Ascending aorta (tissue), 2 donors: ENCODE data around the gene M1AP. TPM values are rescaled to one million over a fixed set of nuclear protein-coding genes. Genes with fewer than 3 reads are reported as not detected.
"Not testable (repeated sequence)": the region's sequence is repeated elsewhere in the genome, so short reads cannot be mapped to it uniquely, and the experiment has no call there.

Experiments
- DNase-seq, 2 donors: peaks; one replicate each; pipeline ENCODE4 v3.0.0-alpha.2; 2019; ENCODE audit warnings: low spot score in 2 of 2
- H3K27ac ChIP-seq, 2 donors: fragments of 200-600 bp; sonication (generic); one replicate each; pipeline ENCODE4 v1.5.1; 2016 to 2017; ENCODE audit warnings: mild to moderate bottlenecking in 1 of 2
- H3K27me3 ChIP-seq: fragments of 200-600 bp; sonication (generic); one replicate; pipeline ENCODE4 v1.5.1; 2017
- H3K36me3 ChIP-seq, 2 donors: fragments of 200-600 bp; sonication (generic); one replicate each; pipeline ENCODE4 v1.5.1; 2016
- H3K4me1 ChIP-seq, 2 donors: fragments of 200-600 bp; sonication (generic); one replicate each; pipeline ENCODE4 v1.5.1; 2016 to 2017; ENCODE audit warnings: mild to moderate bottlenecking in 1 of 2
- H3K4me3 ChIP-seq, 2 donors: fragments of 200-600 bp; sonication (generic); one replicate each; pipeline ENCODE4 v1.5.1; 2016 to 2017; ENCODE audit warnings: mild to moderate bottlenecking in 1 of 2
- H3K9me3 ChIP-seq, 2 donors: fragments of 200-600 bp; sonication (generic); one replicate each; pipeline ENCODE4 v1.5.1; 2016
- intact Hi-C: fragments of 100-400 bp; cut with DNase I; formaldehyde crosslinking; loops from one replicate; pipeline ENCODE4 v1.15.1; 2023
- total RNA-seq: library from RNA; depleted of rRNA; stranded (reverse); fragments of >200 nt; gene quantifications from one replicate; pipeline ENCODE4 v1.1.0, GENCODE V29; 2016
- TF ChIP-seq, protein P1 (sequence below), 3 experiments: fragments of 200-600 bp in 2 of 3; fragments of 450-650 bp in 1 of 3; sonication (generic) in 2 of 3; IDR thresholded peaks; one replicate each; pipeline ENCODE4 v1.5.1; 2016 to 2019; ENCODE audit warnings: antibody characterized with exemption in 3 of 3, mild to moderate bottlenecking in 1 of 3, moderate library complexity in 1 of 3

The M1AP gene
- total RNA-seq, 1 donor from 2014 or later = not detected

DNA sequence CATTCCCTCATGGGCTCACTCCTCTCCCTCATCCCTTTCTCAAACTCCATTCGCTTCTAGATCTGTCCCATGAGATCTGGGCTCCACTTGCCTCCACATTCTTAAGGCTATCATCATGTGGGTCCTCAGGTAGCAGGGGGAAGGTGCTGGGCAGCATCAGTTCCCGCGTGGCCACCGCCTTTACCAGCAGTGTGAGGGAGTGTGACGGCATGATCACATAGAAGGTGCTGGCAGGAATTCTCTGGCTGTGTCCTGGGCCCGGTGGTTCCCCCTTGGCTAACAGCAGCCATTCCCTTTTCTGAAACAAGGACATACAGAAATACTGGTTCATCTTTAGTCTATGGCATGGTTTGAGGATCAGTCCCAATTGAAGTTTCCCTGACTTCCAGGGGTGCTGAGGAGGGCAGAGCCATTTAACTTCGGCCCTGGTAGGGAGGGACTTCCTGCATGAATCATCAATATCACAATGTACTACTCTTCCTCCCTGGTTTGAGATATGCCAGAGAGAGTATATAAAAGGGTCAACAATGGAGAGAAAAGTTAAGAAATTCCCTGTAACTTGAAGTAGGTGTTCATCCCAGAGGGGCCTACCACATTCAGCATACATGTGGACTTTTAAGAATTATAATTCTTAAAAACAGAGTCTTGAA is 85.9 kb downstream of the M1AP start:
- no peak for DNase-seq
- Histone ChIP-seq H3K4me1 (peaks cover 0 to 5% of the 10 kb centered on the region in 2 donors), H3K9me3 (no peaks in the 10 kb centered on the region), H3K4me3 (no peak overlapping the region), H3K36me3 (no peaks in the 10 kb centered on the region), H3K27me3 (no peaks in the 10 kb centered on the region), H3K27ac (no peak overlapping the region)
- intact Hi-C loops = no loop called here
- TF ChIP-seq, protein P1, sequence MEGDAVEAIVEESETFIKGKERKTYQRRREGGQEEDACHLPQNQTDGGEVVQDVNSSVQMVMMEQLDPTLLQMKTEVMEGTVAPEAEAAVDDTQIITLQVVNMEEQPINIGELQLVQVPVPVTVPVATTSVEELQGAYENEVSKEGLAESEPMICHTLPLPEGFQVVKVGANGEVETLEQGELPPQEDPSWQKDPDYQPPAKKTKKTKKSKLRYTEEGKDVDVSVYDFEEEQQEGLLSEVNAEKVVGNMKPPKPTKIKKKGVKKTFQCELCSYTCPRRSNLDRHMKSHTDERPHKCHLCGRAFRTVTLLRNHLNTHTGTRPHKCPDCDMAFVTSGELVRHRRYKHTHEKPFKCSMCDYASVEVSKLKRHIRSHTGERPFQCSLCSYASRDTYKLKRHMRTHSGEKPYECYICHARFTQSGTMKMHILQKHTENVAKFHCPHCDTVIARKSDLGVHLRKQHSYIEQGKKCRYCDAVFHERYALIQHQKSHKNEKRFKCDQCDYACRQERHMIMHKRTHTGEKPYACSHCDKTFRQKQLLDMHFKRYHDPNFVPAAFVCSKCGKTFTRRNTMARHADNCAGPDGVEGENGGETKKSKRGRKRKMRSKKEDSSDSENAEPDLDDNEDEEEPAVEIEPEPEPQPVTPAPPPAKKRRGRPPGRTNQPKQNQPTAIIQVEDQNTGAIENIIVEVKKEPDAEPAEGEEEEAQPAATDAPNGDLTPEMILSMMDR (IDR thresholded peaks at IDR 0.05) = no peak

DNA sequence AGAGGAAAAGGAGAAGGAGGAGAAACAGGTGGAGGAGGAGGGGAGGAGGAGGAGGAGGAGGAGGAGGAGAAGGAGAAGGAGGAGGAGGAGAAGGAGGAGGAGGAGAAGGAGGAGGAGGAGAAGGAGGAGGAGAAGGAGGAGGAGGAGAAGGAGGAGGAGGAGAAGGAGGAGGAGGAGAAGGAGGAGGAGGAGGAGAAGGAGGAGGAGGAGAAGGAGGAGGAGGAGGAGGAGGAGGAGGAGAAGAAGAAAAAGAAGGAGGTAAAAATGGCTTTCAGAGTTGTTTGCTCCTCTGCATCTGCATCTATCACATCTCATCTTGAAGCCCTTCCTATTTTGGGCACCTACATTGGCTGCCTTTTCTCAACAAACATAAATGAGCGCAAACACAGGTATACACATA is 87.1 kb downstream of the M1AP start:
- H3K9me3 ChIP-seq, H3K27me3 ChIP-seq, intact Hi-C loops, H3K4me1 ChIP-seq, H3K27ac ChIP-seq, DNase-seq, H3K4me3 ChIP-seq, H3K36me3 ChIP-seq: not testable (repeated sequence)

DNA sequence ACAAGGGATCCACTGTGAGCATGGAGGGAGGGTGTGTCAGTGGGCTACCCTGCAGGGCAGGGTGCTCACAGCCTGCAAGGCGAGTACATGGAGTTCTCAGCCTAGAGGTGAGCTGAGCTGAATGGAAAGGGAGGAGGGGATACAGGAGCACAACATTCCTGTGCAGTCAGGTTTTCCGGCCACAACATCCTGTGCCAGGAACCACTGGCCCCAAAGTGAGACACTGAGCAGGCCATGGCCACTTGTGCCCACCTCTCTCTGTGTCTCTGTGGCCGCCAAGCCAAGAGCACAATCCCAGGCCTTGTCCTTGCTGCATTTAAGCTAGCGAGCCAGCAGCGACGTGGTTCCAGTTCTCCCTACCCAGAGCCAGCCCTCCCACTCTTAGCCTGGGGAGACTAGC is 87.5 kb downstream of the M1AP start:
- no peak overlapping the region for H3K27ac ChIP-seq
- no peak for DNase-seq
- no peaks in the 10 kb centered on the region for H3K9me3 ChIP-seq
- intact Hi-C loops = no loop called here
- TF ChIP-seq, protein P1 (IDR thresholded peaks at IDR 0.05) = no peak
- no peaks in the 10 kb centered on the region for H3K36me3 ChIP-seq
- no peak overlapping the region for H3K4me3 ChIP-seq
- H3K27me3 ChIP-seq = no peaks in the 10 kb centered on the region
- H3K4me1 ChIP-seq = no peaks in the 10 kb centered on the region

DNA sequence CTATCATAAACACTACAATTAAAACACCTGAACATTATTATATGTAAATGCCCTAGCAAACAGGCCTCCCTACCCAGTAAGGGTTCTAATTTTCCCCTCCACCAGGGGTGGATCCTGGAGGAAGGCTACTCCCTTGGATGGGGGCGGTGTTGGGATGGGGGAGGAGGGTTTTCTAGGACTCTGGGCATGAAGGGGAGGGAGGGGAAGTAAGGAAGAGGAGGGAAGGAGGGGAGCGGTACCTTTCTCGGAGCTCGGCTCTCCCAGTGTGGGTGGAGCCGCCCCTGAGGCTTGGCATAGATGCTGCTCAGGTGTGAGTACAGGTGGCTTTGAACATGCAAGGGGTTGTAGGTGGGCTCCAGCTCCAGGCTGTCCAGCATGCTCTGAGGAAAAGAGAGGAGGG is 88.2 kb downstream of the M1AP start:
- DNase-seq = no peak
- Histone ChIP-seq H3K9me3 (no peaks in the 10 kb centered on the region), H3K36me3 (no peaks in the 10 kb centered on the region), H3K4me1 (peaks cover 0 to 4% of the 10 kb centered on the region in 2 donors), H3K27me3 (no peaks in the 10 kb centered on the region), H3K27ac (no peak overlapping the region), H3K4me3 (no peak overlapping the region)
- TF ChIP-seq, protein P1 (IDR thresholded peaks at IDR 0.05) = no peak
- intact Hi-C loops = no loop called here

DNA sequence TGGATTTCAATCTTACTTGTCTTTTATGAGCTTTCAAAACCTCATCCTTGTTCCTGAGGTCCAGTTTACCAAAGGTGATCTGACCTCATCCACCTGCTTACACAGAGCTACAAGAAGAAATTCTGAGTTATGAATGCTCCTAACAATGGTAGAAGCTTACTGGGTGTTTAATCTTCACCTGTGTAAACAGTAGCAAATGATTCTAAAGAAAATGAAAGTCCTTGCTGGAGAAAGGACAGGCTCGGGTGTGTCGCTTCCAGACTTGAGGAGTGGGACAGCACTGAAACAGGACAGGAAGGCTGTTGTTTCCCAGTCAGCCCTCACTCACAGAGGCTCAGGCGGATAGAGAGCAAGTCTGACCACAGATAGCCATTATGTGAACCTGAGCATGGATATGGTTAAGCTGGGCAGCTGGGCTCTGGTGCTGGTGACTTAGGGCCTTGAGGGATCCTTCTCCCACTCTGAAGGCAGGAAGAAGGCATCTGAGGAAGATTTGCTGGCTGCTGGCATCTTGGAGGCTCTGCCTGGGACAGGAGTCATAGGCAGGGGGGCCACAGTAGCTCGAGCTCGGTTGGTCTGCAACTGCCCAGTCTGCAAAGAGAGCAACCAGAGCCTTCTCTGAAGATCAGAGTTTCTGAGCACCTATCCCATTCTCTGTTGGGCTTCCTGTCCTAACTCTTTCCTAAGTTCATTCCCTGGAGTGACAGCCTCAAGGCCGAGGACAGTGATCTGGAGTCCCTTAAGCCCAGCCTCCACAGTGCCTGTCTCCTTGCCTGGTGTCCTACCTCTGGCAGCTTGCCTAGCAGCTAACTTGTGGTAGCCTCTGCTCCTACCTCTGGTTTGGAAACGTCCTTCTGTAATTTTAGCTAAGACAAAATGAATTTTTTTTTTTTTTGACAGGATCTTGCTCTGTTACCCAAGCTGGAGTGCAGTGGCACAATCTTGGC is 89.6 kb downstream of the M1AP start:
- Histone ChIP-seq H3K27ac (no peak overlapping the region), H3K4me1 (peaks cover 0 to 4% of the 10 kb centered on the region in 2 donors), H3K36me3 (no peaks in the 10 kb centered on the region), H3K4me3 (no peak overlapping the region), H3K27me3 (no peaks in the 10 kb centered on the region), H3K9me3 (no peaks in the 10 kb centered on the region)
- TF ChIP-seq, protein P1 (IDR thresholded peaks at IDR 0.05) = no peak
- no peak for DNase-seq
- intact Hi-C loops = no loop called here

DNA sequence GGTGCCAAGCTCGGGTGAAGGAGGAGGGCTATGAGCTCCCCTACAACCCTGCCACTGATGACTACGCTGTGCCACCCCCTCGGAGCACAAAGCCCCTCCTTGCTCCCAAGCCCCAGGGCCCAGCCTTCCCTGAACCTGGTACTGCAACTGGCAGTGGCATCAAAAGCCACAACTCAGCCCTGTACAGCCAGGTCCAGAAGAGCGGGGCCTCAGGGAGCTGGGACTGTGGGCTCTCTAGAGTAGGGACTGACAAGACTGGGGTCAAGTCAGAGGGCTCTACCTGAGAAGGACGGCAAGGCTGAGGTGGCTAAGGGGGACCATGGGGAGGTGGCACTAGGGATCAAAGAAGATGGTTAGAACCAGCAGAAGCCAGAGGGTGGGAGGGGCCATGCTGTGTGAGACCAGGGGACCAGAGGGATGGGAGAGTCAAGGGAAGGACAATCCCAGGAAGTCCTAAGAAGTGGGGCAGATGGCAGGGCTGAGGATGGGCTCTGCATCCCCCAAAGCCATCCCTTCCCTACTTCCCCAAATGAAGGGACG is 91.2 kb downstream of the M1AP start:
- Histone ChIP-seq H3K4me1 (peaks cover 0 to 15% of the 10 kb centered on the region in 2 donors), H3K36me3 (no peaks in the 10 kb centered on the region), H3K27ac (no peak overlapping the region), H3K27me3 (no peaks in the 10 kb centered on the region), H3K4me3 (no peak overlapping the region), H3K9me3 (no peaks in the 10 kb centered on the region)
- no peak for DNase-seq
- TF ChIP-seq, protein P1 (IDR thresholded peaks at IDR 0.05) = no peak
- intact Hi-C loops = no loop called here
